GM18858 (cell line): ENCODE results near the gene DMC1.
"Not testable (repeated sequence)": the region's sequence is repeated elsewhere in the genome, so short reads cannot be mapped to it uniquely, and the experiment has no call there.

ENCODE experiments used
- ATAC-seq: cut with Tn5 transposase; IDR thresholded peaks from one replicate; pipeline ENCODE4 v1.9.1; 2021; ENCODE audit not compliant: unreplicated experiment

Gene DMC1

GRCh38 chr22:38470179-38470578 is 99.8 kb downstream of the DMC1 start:
- ATAC-seq: not testable (repeated sequence)

- no peak for ATAC-seq
These were observed 100.6 kb downstream of the DMC1 start for GRCh38 chr22:38469306-38469781.
